Glomerular visceral epithelial cell (primary cell): ENCODE results near the gene MADD.

Source experiments
- DNase-seq: peaks from one replicate; pipeline ENCODE4 v3.0.0-alpha.2; 2016; ENCODE audit errors: extremely low spot score

The MADD gene

DNA sequence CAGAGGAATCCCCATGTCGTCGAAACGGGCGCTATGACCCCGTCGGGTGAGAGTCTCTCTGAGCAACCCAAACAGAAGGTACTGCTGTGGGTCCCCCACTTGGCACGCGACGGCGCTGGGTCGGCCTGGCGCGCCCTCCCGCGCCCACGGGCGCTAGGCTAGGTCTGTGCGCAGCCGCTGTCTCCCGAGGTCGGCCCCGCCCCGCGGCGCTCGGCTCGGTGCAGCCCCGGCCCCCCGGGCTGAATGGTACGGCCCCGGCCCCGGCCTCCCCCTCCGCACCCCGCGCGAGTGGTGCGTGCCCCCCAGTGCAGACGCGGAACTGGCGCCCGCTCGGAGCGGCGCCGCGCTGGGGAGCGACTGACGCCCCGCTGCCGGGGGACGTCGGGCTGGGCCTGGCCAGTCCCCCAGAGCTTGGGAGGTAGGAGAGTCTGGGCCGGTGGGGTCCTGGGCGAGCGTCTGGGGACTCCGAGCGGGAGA lies at the start of gene MADD:
Gene MADD (plus strand): TSS at position 305 of the 477 bp plus-strand sequence.
- DNase-seq = peak; percentile 82

DNA sequence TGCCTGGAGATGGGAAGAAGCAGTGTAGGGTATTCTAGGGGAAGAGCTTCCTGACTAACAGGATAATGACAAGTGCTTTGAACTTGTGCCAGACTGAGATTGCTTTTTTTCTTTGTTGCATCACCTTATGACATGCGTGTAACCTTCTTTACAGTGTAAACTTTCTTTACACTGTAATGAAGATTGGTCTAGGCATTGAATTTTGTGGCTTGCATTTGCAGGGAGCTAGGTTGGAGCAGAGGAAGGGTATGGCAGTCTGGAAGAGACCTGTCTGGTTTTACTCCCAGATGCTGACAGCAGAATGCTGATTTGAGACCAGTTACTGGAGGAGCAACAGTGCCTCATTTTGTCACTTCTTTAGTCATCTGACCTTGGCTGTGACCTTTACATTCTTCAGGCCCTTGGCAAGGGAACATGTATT lies 49.5 kb upstream of the MADD start:
- DNase-seq = peak; percentile 54

DNA sequence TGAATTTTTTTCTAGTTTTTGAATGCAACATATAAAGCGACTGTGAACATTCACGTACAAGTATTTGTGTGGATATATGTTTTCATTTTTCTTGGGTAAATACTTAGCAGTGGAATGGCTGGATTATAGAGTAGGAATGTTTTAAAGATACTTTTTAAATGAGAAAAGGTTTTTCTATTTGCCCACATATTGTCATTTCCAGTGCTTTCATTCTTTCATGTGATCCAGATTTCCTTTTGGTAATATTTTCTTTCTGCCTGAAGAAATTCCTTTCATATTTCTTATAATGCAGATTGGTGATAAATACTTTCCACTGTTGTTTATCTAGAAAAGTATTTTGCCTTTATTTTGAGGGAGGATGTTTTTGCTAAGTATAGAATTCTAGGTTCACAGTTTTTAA lies 47.2 kb upstream of the MADD start:
- no peak for DNase-seq

GRCh38 chr11:47225552-47226400 lies 44.2 kb upstream of the MADD start:
- DNase-seq = no peak

DNA sequence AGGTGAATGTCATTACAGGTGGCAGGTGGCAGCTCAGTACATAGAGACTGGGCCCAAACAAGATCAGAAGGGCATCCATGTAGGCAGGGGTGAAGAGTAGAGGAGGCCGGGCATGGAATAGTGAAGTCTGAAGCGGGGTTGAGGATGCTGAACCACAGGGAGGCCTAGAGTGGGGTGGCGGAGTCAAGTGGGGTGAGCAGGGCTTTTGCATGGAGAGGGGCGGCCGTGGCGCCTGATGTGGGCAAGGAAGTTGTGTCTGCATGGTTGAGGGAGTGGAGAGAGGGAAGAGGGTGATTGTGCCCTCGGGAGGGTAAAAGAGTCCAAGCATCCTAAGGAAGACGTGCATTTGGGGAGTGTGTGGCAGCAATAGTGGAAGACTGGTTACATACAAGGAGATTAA lies 40.8 kb upstream of the MADD start:
- DNase-seq = no peak

DNA sequence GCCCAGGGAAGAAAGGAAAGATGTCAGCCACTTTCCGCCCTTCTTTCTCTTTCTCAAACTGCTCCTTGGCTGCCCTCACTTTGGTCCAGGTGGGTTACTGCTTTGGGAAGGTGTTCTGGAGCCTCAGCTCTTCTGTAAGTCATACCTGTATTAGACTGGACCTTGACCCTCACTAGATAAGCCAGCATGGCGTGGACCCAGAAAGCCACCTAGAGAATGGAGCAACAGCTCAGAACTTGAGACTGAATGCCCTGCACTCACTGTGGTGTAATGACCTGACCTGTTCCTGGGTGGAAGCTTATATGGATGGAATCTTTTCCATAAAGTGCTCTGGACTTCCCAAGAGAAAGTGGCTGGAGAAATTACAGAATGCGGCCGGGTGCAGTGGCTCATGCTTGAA lies 36.9 kb upstream of the MADD start:
- DNase-seq = no peak

DNA sequence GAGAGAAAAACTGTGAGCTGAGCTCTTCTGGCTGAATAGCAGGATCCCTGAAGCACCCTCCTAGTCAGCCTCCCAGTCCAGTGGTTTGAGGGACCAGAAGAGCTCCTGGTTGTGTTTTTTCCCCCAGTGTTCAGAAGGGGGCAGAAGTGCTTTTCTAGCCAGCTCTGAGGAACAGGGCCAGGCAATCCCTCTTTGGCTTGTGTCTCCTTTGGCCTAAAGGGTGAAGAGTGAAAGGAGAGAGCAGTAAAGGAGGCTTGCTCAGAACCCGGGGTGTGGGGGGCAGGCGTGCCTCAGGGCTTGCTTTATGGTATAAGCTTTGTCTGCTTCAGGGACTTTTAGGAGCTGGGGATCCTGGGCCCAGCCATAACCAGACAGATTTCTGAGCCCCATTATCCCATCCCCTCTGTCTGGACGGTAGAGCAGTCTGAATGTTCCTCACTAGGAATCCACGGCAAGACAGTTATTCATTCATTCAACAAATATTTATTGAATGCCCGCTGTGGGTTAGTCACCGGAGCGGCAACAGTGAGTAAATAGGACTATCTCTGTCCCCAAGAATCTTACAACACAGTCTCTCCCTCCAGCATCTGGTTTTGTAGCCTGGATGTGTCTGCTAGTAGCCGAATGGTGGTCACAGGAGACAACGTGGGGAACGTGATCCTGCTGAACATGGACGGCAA lies 35.8 kb upstream of the MADD start:
- DNase-seq = no peak

GRCh38 chr11:47234669-47235100 lies 35.2 kb upstream of the MADD start:
- DNase-seq = no peak

DNA sequence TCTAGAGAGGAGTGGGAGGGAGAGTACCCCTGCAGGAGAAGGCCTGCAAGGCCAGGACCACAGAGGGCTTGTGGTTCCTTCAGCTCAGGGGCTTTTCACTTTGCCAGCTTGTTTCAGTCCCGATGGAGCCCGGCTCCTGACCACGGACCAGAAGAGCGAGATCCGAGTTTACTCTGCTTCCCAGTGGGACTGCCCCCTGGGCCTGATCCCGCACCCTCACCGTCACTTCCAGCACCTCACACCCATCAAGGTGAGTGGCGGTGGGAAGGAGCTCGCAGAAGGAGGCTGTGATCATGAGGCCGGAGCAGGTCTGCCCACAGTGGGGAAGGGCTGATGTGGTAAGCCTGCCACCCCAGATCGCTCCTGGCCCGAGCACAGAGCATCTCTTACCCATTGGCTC lies 34.8 kb upstream of the MADD start:
- no peak for DNase-seq

DNA sequence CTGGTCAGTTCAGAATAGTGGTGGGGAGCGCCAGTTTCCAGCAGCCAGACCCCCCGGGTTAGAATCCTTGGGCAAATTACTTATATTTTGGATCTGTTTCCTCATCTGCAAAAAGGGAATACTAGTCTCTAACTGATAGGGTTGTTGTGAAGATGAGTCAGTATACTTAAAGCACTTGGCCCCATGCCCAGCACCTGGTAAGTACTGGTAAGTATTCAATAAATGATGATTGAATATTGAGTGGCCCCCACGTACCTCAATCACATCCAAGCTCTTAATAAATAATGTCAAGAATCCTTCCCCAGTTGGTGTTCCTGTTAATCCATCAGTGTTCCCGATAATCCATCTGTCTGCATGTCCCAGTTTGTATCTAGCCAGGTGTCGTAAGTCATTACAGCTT lies 33.5 kb upstream of the MADD start:
- DNase-seq = no peak

DNA sequence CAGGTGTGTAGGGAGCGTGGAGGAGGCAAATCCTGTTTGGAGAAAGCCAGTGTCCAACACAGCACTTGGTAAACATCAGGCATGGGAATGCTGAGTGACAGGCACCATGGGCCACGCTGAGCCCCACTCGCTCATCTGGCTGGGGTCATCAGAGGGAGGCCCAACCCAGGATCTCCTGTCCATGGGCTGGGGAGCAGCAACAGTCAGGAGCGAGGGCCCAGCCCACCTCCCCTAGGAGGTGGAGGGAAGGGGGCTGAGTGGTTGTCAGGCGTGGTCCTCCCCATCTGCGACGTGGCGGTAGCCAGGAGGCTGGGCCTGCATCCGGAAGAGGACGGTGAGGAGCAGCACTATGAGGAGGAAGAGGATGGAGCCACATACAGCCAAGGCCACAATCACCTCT lies 30.1 kb upstream of the MADD start:
- DNase-seq = no peak

GRCh38 chr11:47241841-47242301 lies 28.1 kb upstream of the MADD start:
- no peak for DNase-seq

- no peak for DNase-seq
These were observed 27.2 kb upstream of the MADD start for GRCh38 chr11:47242596-47243192.

- no peak for DNase-seq
These were observed 26.5 kb upstream of the MADD start for GRCh38 chr11:47243454-47243853.

GRCh38 chr11:47244448-47245350 lies 25.2 kb upstream of the MADD start:
- no peak for DNase-seq

- no peak for DNase-seq
These were observed 24.1 kb upstream of the MADD start for GRCh38 chr11:47245611-47246357.

DNA sequence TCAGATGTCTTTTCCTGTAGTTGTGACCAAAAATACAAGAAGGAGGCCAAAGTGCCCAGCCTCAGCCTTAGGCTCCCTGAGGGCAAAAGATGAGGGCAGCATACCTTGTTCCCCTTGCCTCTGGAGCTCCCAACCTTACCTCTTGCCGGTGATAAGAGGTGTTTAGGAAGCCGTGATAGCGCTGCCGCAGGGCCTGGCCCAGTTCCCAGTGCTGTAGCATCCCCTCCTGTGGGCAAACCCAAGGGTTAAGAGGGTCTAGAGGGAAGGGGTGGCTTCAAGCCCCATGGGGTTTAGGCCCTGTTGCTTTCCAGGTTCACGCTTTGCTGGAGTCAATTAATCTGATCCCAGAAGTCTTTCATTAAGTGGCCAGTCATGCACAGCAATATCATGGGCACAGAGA lies 22.4 kb upstream of the MADD start:
- no peak for DNase-seq

DNA sequence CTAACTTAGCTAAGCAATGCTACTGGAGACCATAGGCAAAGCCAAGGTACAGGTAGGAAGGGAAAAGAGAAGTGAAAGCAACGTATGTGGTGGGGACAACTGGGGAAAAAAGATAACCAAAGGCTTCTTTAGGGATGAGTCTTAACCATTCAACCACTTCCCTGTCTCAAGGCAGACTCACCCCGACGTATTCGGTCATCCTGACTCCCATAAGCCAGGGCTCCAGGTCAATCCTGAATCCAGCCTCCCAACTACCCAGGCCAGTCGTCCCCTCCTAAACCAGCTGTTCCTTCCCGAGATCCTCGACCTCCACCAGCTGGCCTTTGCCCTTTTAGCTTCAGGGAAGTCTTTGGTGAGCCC lies 21.6 kb upstream of the MADD start:
- DNase-seq = peak; percentile 38

DNA sequence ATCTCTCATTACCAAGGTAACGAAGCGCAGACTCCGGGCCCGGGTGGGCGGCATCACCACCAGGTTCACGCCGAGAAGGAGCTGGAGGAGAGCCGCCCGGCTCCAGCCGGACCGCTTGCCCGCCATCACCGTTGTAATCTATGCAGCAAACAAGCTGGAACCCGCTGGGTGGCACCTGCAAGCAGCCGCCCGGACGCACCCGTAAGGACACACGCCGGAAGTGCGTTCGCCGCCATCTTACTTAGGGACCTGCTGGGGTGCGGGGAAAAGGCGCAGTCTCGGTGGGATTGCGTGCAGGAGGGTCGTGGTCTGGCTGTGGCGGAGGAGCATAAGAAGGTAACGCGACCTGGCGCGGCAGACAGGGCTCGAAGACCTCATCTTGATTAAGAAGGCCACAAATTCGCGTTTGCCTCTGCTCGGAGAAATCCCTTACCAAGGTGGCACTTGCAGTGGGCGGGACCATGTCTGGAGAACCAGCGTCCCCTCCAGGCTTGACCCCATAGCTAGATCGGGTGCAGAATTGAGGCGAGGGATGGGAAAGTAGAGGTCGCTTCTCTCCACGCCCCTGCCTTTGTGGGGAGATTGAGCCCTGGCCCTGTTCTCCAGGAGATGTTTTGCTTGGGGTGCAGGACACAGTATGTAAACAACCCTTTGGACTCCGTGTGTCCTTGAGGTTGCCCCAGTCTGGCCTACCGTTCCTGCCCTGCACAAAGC lies 21.1 kb upstream of the MADD start, which contains the start of gene ACP2:
Gene ACP2 (minus strand): TSS at position 151 of the 714 bp plus-strand sequence. CDS start 25 bp downstream, at position 126.
- peak; percentile 87 for DNase-seq

GRCh38 chr11:47249378-47249715 lies 20.6 kb upstream of the MADD start:
- no peak for DNase-seq
